22Rv1 (cell line): Measurements from ENCODE around the gene SH3TC2.

ENCODE experiments used
- H3K27ac ChIP-seq: fragments of 450-650 bp; 2 replicates; pipeline ENCODE4 v1.5.1; 2017
- ZFX ChIP-seq: fragments of 450-650 bp; IDR thresholded peaks from 2 replicates; pipeline ENCODE4 v1.6.1; 2017; ENCODE audit warnings: antibody characterized with exemption, borderline replicate concordance
- TF ChIP-seq, protein P1 (sequence below): fragments of 450-650 bp; IDR thresholded peaks from 2 replicates; pipeline ENCODE4 v1.5.1; 2017; ENCODE audit warnings: mild to moderate bottlenecking

The SH3TC2 gene

DNA sequence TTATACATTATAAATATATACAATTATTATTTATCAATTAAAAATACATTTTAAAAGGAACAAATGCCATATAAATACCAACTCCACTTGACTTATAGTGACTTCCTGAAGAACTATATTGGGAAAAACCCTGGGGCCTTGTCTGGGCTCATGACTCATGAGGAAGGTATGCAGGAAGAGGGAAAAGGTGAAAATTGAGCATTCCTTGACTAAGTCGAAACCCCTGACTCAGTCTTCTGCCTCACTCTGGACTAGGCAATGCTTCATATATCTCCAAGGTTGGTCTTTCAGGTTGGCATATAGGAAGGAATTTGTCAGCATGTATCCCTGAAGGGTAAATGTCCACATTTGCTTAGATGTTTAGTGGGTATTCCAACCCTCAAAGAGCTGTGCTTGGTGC, 78.5 kb downstream of the SH3TC2 start:
- no peak for TF ChIP-seq ZFX
- TF ChIP-seq, protein P1, sequence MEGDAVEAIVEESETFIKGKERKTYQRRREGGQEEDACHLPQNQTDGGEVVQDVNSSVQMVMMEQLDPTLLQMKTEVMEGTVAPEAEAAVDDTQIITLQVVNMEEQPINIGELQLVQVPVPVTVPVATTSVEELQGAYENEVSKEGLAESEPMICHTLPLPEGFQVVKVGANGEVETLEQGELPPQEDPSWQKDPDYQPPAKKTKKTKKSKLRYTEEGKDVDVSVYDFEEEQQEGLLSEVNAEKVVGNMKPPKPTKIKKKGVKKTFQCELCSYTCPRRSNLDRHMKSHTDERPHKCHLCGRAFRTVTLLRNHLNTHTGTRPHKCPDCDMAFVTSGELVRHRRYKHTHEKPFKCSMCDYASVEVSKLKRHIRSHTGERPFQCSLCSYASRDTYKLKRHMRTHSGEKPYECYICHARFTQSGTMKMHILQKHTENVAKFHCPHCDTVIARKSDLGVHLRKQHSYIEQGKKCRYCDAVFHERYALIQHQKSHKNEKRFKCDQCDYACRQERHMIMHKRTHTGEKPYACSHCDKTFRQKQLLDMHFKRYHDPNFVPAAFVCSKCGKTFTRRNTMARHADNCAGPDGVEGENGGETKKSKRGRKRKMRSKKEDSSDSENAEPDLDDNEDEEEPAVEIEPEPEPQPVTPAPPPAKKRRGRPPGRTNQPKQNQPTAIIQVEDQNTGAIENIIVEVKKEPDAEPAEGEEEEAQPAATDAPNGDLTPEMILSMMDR = no peak
- H3K27ac ChIP-seq = no peak overlapping the region

- no peak for TF ChIP-seq ZFX
- TF ChIP-seq, protein P1 = no peak
- H3K27ac ChIP-seq = no peak overlapping the region
Measured at GRCh38 chr5:148981353-148981752, 81.5 kb downstream of the SH3TC2 start.

DNA sequence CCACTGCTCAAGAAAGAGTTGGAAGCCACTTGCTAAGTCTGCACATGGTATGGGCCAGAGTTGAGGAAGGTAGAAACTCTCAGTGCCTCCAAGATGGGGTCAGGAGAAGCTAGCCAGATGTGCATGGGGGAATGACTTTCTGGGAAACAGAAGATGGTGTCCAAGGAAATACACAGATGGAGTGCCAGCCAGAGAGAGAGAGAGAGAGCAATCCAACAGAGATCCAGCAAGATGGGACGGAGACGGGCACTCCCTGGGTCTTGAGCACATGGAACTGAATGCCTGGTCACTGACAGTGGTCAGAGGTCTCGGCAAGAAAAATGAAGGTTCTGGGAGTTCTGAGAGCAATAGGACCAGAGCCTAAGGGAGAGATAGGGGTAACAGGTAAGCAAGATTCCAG, 82.1 kb downstream of the SH3TC2 start:
- no peak overlapping the region for H3K27ac ChIP-seq
- TF ChIP-seq, protein P1 = no peak
- no peak for TF ChIP-seq ZFX

GRCh38 chr5:148979083-148979723, 83.7 kb downstream of the SH3TC2 start:
- TF ChIP-seq, protein P1 = no peak
- no peak for TF ChIP-seq ZFX
- H3K27ac ChIP-seq = peak overlapping the region; percentile 73

DNA sequence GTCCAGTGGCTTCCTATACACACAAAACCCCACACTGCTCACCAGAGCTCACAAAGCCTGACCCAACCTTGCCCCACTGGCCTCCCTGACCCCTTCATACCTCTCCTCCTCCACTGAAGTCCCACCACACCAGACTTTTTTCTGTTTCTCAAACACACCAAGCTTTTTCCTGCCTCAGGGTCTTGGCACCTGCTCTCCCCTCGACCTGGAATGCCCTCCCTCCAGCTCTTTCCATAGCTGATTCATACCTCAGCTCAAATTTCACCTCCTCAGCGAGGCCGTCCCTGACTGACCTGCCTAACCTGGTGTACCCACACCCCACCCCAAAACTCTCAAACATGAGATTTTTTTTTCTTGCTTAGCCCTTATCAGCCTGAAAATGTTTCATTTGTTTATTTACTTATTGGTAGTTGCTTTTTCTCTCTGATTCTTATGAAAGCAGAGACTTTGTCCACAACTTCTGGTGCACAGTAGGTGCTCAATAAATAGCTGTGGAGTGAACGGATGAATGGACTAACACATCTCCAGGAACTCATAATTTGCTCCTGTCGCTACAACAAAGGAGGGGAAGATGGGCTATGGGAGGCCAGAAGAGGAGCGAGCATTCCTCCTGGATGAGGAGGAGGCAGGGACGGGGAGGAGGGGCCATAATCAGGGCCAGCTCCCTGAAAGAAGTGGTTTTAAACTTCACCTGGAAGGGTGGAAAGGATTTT, 84.3 kb downstream of the SH3TC2 start:
- TF ChIP-seq ZFX = no peak
- TF ChIP-seq, protein P1 = no peak
- H3K27ac ChIP-seq = peak overlapping the region; percentile 73

- H3K27ac ChIP-seq = peak overlapping the region; percentile 73
Measured at GRCh38 chr5:148976569-148977381, 86.1 kb downstream of the SH3TC2 start.

More at GRCh38 chr5:148976569-148977381, 86.1 kb downstream of the SH3TC2 start:
- no peak for TF ChIP-seq ZFX
- TF ChIP-seq, protein P1 = no peak
